Lower leg skin (tissue), 4 donors: ENCODE data around the gene KRT79. TPM values are rescaled to one million over a fixed set of nuclear protein-coding genes. Genes with fewer than 3 reads are reported as not detected.
"Not testable (repeated sequence)": the region's sequence is repeated elsewhere in the genome, so short reads cannot be mapped to it uniquely, and the experiment has no call there.

Experiments used
- DNase-seq, 2 donors: peaks; one replicate each; pipeline ENCODE4 v3.0.0-alpha.2; 2019; ENCODE audit warnings: low spot score in 2 of 2
- H3K4me3 ChIP-seq: fragments of 200-600 bp; sonication (generic); 2 replicates; pipeline ENCODE4 v1.5.1; 2017; ENCODE audit warnings: mild to moderate bottlenecking, low read depth; ENCODE audit not compliant: poor library complexity, severe bottlenecking
- POLR2A ChIP-seq, 2 donors: fragments of 450-650 bp; IDR thresholded peaks; one replicate each; pipeline ENCODE4 v1.6.1; 2016 to 2017; ENCODE audit warnings: antibody characterized with exemption in 2 of 2, mild to moderate bottlenecking in 1 of 2, moderate library complexity in 1 of 2
- WGBS, 2 donors: methylation state at CpG; one replicate each; pipeline ENCODE4 v1.1.5; 2018; 5-methylcytosine and 5-hydroxymethylcytosine counted together
- intact Hi-C: fragments of 100-400 bp; cut with DNase I; formaldehyde crosslinking; loops from one replicate; pipeline ENCODE4 v1.15.0; 2023; ENCODE audit warnings: low total_unique reads
- total RNA-seq, 4 donors: library from RNA; depleted of rRNA; stranded (reverse); fragments of >200 nt; gene quantifications; one replicate each; pipeline ENCODE4 v1.1.0, GENCODE V29; 2016
- TF ChIP-seq, protein P1 (sequence below), 3 donors: fragments of 450-650 bp; IDR thresholded peaks; one replicate each; pipeline ENCODE4 v1.5.1; 2016; ENCODE audit warnings: antibody characterized with exemption in 3 of 3, mild to moderate bottlenecking in 3 of 3, moderate library complexity in 2 of 3

Gene KRT79
- total RNA-seq, 4 donors from 2014 or later: 8.5 to 259 (median 78.2) TPM

DNA sequence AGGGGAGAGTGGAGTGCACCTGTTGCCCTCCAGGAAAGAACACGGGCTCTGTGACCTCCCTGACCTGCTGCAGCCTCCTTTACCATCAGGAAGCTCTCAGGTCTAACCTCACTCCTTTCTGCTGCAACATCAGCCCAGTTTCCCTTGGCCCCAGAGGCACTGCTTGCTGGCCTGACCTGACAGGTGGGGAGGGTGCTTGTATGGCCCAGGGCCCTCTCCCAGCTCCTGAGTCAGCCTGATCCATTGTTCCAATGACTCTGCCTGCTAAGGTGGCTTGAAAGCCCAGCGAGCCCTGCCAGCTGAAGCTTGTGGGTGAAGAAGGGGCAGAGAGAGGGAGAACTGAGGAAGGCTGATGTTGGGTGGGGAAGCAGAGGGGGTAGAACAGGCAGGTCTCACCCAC lies 27.9 kb upstream of the KRT79 start:
- intact Hi-C loops: loop anchor here (10.0 kb wide), 1 partner anchor 177 kb away; the partner anchor contains the start of gene KRT1
- no peak for TF ChIP-seq POLR2A (IDR thresholded peaks at IDR 0.05)
- TF ChIP-seq, protein P1, sequence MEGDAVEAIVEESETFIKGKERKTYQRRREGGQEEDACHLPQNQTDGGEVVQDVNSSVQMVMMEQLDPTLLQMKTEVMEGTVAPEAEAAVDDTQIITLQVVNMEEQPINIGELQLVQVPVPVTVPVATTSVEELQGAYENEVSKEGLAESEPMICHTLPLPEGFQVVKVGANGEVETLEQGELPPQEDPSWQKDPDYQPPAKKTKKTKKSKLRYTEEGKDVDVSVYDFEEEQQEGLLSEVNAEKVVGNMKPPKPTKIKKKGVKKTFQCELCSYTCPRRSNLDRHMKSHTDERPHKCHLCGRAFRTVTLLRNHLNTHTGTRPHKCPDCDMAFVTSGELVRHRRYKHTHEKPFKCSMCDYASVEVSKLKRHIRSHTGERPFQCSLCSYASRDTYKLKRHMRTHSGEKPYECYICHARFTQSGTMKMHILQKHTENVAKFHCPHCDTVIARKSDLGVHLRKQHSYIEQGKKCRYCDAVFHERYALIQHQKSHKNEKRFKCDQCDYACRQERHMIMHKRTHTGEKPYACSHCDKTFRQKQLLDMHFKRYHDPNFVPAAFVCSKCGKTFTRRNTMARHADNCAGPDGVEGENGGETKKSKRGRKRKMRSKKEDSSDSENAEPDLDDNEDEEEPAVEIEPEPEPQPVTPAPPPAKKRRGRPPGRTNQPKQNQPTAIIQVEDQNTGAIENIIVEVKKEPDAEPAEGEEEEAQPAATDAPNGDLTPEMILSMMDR (IDR thresholded peaks at IDR 0.05): no peak
- WGBS, 2 donors: 32 to 43% methylated on average over 2 of the region's 2 CpGs
- DNase-seq: no peak
- no peak overlapping the region for H3K4me3 ChIP-seq

DNA sequence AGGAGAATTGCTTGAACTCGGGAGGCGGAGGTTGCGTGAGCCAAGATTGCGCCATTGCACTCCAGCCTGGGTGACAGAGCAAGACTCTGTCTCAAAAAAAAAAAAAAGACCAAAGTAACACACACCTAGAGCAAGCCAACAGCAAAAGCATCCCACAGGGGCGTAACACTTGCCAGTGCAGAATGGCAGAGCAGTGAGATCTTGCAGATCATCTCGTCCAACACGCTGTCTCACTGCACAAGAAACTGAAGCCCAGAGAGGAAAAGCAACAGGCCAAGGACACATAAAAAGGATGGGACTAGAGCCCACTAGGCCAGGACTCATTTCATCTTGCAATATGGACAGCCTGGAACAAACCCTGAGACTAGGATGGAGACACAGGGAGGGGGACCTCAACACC lies 27.4 kb upstream of the KRT79 start:
- DNase-seq: no peak
- intact Hi-C loops: loop anchor here (10.0 kb wide), 1 partner anchor 177 kb away; the partner anchor contains the start of gene KRT1
- WGBS, 2 donors: 68 to 73% methylated on average over 7 of the region's 7 CpGs
- no peak overlapping the region for H3K4me3 ChIP-seq
- TF ChIP-seq, protein P1 (IDR thresholded peaks at IDR 0.05): no peak
- TF ChIP-seq POLR2A (IDR thresholded peaks at IDR 0.05): no peak

DNA sequence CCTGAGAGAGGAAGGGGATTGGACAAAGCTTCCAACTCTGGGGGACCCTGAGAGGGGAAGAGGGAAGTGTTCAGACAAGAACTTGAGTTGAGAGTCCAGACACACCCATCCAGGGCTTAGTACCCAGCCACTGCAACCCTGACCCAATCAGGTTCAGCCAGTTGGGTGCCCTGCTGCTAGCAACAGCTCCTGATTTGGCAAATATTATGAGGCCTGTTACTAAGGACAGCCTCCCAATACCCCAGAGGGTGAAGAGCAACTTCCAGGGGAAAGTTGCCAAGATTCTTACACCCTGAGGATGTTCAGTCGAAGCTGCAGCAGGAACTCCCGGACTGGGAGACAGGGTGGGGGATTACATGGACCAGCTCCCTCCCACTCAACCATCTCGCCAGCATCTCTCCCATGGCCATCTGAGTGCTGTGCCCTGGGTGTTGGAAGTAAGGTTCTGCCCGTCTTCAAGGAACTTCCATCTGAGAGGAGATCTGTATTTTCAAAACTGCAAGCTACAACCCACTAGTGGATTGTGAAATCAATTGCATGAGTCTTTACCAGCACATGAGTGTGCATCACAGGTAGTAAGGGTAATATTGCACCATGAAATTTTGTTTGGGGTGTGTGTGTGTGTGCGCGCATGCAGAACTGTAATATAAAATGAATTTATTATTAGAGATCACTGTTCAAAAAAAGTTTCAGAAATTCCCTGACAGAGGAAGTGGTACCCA lies 26.2 kb upstream of the KRT79 start:
- TF ChIP-seq POLR2A (IDR thresholded peaks at IDR 0.05): no peak
- TF ChIP-seq, protein P1 (IDR thresholded peaks at IDR 0.05): no peak
- H3K4me3 ChIP-seq: no peak overlapping the region
- intact Hi-C loops: loop anchor here (10.0 kb wide), 1 partner anchor 175 kb away; the partner anchor contains the start of gene KRT1
- 30 to 58% methylated on average over 6 of the region's 6 CpGs for WGBS, 2 donors
- peak in 1 of 2 donors; percentile 50 for DNase-seq

DNA sequence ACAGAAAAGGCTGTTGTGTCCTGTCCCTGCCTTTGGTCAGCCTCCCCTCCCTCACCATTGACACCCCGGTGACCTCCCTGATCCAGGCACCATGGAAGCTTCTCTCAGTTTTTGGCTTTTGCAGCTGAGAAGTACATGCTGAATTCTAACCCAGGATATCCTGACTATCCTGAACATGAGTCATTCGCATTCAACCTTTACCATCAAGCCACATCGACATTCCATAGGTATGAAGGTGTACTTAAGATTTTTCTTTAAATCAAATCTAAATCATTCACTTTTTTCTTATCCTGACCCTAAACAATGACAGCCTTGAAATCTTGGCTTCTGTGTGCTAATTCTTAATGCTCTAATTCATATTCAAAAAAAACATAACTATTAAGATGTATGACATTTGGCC lies 23.4 kb upstream of the KRT79 start:
- TF ChIP-seq, protein P1 (IDR thresholded peaks at IDR 0.05): no peak
- no peak for TF ChIP-seq POLR2A (IDR thresholded peaks at IDR 0.05)
- intact Hi-C loops: no loop called here
- H3K4me3 ChIP-seq: no peak overlapping the region
- no peak for DNase-seq
- WGBS, 2 donors: 75 to 80% methylated on average over 3 of the region's 3 CpGs

DNA sequence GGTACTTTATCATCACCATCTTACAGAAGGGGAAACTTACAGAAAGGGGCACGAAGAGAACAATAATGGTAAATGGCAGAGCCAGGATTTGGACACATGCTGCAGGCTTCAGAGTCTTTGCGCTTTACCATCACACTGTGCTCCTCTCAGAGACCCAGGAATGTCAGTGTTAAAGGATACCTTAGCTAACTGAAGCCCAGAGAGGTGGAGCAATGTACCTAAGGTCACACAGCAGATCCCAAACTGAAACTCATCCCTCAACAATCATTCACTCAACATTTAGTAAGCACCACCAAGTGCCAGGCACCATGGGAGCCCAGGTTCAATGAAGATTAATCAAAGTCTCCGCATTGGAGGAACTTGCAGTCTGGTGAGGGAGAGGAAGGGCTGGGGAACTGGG lies 22.7 kb upstream of the KRT79 start:
- DNase-seq: no peak
- no peak overlapping the region for H3K4me3 ChIP-seq
- TF ChIP-seq POLR2A (IDR thresholded peaks at IDR 0.05): no peak
- TF ChIP-seq, protein P1 (IDR thresholded peaks at IDR 0.05): no peak
- intact Hi-C loops: no loop called here
- 94% methylated on average over 3 of the region's 3 CpGs for WGBS, 2 donors

DNA sequence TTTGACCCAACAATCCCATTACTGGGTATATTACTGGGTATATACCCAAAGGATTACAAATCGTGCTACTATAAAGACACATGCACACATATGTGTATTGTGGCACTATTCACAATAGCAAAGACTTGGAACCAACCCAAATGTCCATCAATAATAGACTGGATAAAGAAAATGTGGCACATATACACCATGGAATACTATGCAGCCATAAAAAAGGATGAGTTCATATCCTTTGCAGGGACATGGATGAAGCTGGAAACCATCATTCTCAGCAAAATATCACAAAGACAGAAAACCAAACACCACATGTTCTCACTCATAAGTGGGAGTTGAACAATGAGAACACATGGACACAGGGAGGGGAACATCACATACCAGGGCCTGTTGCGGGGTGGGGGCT lies 22.0 kb upstream of the KRT79 start:
- intact Hi-C loops, DNase-seq, H3K4me3 ChIP-seq: not testable (repeated sequence)
- WGBS, 2 donors: 76 to 96% methylated on average over 2 of the region's 2 CpGs
